Natural killer cell (primary cell): ENCODE measurements around the gene PSMD14. TPM values are rescaled to one million over a fixed set of nuclear protein-coding genes. Genes with fewer than 3 reads are reported as not detected.

Experiments used
- ATAC-seq, 3 donors: fragments of 150-1000 bp in 2 of 3; fragments of 200-7000 bp in 1 of 3; cut with Tn5 transposase; 1 replicate in 1 of 3; 2 replicates in 2 of 3; pipeline ENCODE4 v1.10.0; 2021; ENCODE audit warnings: mild to moderate bottlenecking in 2 of 3, moderate library complexity in 2 of 3
- DNase-seq, 2 donors: peaks; one replicate each; pipeline versions ENCODE4 v3.0.0 to v3.0.0-alpha.2; 2013 to 2021; ENCODE audit warnings: mixed read lengths in 1 of 2
- H3K27ac ChIP-seq: one replicate; pipeline ENCODE4 v1.5.1; 2013; ENCODE audit warnings: mild to moderate bottlenecking, low read length
- H3K27me3 ChIP-seq: one replicate; pipeline ENCODE4 v1.6.1; 2013; ENCODE audit warnings: low read length; ENCODE audit not compliant: control insufficient read depth, insufficient read depth
- H3K36me3 ChIP-seq: one replicate; pipeline ENCODE4 v1.6.1; 2013; ENCODE audit warnings: low read length; ENCODE audit not compliant: control insufficient read depth, insufficient read depth
- H3K4me1 ChIP-seq: one replicate; pipeline ENCODE4 v1.6.1; 2013; ENCODE audit warnings: low read length; ENCODE audit not compliant: control insufficient read depth, insufficient read depth
- H3K4me3 ChIP-seq: one replicate; pipeline ENCODE4 v1.5.1; 2013; ENCODE audit warnings: low read length
- H3K9me3 ChIP-seq: one replicate; pipeline ENCODE4 v1.6.1; 2013; ENCODE audit warnings: low read length; ENCODE audit not compliant: control insufficient read depth, insufficient read depth
- H3K27ac Mint-ChIP-seq, 2 donors: one replicate each; pipeline ENCODE4 v1.8.0; 2022; ENCODE audit warnings: mild to moderate bottlenecking in 2 of 2, mixed read lengths in 2 of 2, moderate library complexity in 1 of 2
- H3K27me3 Mint-ChIP-seq, 2 donors: one replicate each; pipeline ENCODE4 v1.8.0; 2022; ENCODE audit warnings: low read depth in 2 of 2, mixed read lengths in 2 of 2
- H3K36me3 Mint-ChIP-seq: one replicate; pipeline ENCODE4 v1.8.0; 2022; ENCODE audit warnings: mixed read lengths
- H3K4me1 Mint-ChIP-seq, 2 donors: one replicate each; pipeline ENCODE4 v1.8.0; 2022; ENCODE audit warnings: mixed read lengths in 2 of 2
- H3K4me3 Mint-ChIP-seq: one replicate; pipeline ENCODE4 v1.8.0; 2022; ENCODE audit warnings: mild to moderate bottlenecking, moderate library complexity, mixed read lengths
- H3K9me3 Mint-ChIP-seq, 2 donors: one replicate each; pipeline ENCODE4 v1.8.0; 2022; ENCODE audit warnings: mixed read lengths in 2 of 2
- CTCF ChIP-seq: fragments of 200-600 bp; IDR thresholded peaks from one replicate; pipeline ENCODE4 v1.8.0; 2022; ENCODE audit warnings: antibody characterized with exemption
- WGBS: methylation state at CpG from one replicate; pipeline ENCODE4 v1.1.7; 2013; ENCODE audit warnings: missing lambda C conversion rate; ENCODE audit not compliant: insufficient coverage; 5-methylcytosine and 5-hydroxymethylcytosine counted together
- intact Hi-C: fragments of 100-400 bp; cut with micrococcal nuclease; formaldehyde crosslinking; loops from one replicate; pipeline ENCODE4 v1.14.2; 2022
- total RNA-seq, 4 donors: library from RNA; stranded (reverse); fragments of 120-200 nt in 1 of 4; gene quantifications; one replicate each; pipeline versions ENCODE4 v1.2.3 to v1.2.4, GENCODE V29; 2013 to 2022

Gene PSMD14
- total RNA-seq, 3 donors from 2014 or later (not counting 1 experiment from before 2014, with no cell fraction given) = 34.2 to 40.9 (median 36.2) TPM

DNA sequence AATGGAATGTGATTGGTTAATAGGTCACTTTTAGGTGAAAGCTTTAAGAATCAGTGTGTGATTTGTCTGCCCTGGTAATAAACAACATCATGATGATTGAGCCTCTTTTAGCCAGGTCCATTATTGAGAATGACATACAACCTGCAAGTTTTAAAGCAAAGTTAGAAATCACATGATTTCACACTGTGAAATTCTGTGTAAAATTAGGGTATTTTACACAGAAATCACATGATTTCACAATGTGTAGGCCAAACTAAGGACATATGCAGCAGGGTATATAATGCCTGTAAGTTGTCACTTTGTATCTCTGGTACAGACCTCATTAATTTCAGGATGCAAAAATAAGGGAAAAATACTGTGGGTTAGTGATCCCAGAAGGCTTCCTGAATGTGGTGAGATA, 16.7 kb downstream of the PSMD14 start:
- no peaks in the 10 kb centered on the region for H3K4me1 ChIP-seq
- H3K4me3 ChIP-seq = no peak overlapping the region
- H3K27ac ChIP-seq = no peak overlapping the region
- DNase-seq = no peak
- H3K27me3 Mint-ChIP-seq = no peaks in the 10 kb centered on the region
- no peak overlapping the region for H3K4me3 Mint-ChIP-seq
- peaks cover 23% of the 10 kb centered on the region for H3K36me3 ChIP-seq
- H3K27me3 ChIP-seq = no peaks in the 10 kb centered on the region
- intact Hi-C loops = no loop called here
- no peaks in the 10 kb centered on the region for H3K9me3 Mint-ChIP-seq
- TF ChIP-seq CTCF = no peak
- no peaks in the 10 kb centered on the region for H3K9me3 ChIP-seq
- H3K4me1 Mint-ChIP-seq = peaks cover 13 to 18% of the 10 kb centered on the region in 2 donors
- no peak overlapping the region for H3K27ac Mint-ChIP-seq
- no peak for ATAC-seq
- no peaks in the 10 kb centered on the region for H3K36me3 Mint-ChIP-seq

DNA sequence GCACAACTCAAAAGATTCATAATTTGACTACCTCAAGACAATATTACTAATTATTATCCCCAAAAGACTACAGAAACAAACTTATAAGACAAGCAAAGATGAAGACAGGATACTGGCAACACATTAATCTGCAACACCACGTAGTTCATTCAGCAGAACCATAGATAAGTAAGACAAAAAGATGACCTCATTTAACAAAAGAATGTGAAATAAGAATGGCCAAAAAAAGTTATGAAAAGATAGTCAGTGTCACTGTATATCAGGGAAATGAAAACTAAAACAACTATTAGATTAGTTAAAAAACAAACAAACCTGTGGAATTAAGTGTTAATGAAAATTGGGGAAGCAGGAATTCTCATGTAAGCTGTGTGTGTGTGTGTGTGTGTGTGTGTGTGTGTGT, 19.4 kb downstream of the PSMD14 start:
- Histone ChIP-seq H3K4me3 (no peak overlapping the region), H3K27me3 (no peaks in the 10 kb centered on the region), H3K27ac (no peak overlapping the region), H3K4me1 (no peaks in the 10 kb centered on the region), H3K36me3 (peaks cover 12% of the 10 kb centered on the region), H3K9me3 (no peaks in the 10 kb centered on the region)
- Mint-ChIP-seq H3K36me3 (no peaks in the 10 kb centered on the region), H3K4me1 (peaks cover 13 to 18% of the 10 kb centered on the region in 2 donors), H3K27me3 (no peaks in the 10 kb centered on the region), H3K4me3 (no peak overlapping the region), H3K9me3 (no peaks in the 10 kb centered on the region), H3K27ac (no peak overlapping the region)
- DNase-seq (no peak), ATAC-seq (no peak)
- WGBS = 100% methylated on average over 1 of the region's 1 CpG
- TF ChIP-seq CTCF = no peak
- intact Hi-C loops = no loop called here

- Histone ChIP-seq H3K27ac (no peak overlapping the region), H3K36me3 (peaks cover 1% of the 10 kb centered on the region), H3K27me3 (no peaks in the 10 kb centered on the region), H3K9me3 (no peaks in the 10 kb centered on the region), H3K4me1 (no peaks in the 10 kb centered on the region), H3K4me3 (no peak overlapping the region)
- H3K4me3 Mint-ChIP-seq = no peak overlapping the region
- DNase-seq = no peak
- no peaks in the 10 kb centered on the region for H3K36me3 Mint-ChIP-seq
- peaks cover 8 to 9% of the 10 kb centered on the region in 2 donors for H3K4me1 Mint-ChIP-seq
- intact Hi-C loops = no loop called here
- no peak overlapping the region for H3K27ac Mint-ChIP-seq
- H3K27me3 Mint-ChIP-seq = no peaks in the 10 kb centered on the region
- no peak for ATAC-seq
- no peaks in the 10 kb centered on the region for H3K9me3 Mint-ChIP-seq
- TF ChIP-seq CTCF = no peak
These were observed 24.2 kb downstream of the PSMD14 start for GRCh38 chr2:161332371-161332967.

DNA sequence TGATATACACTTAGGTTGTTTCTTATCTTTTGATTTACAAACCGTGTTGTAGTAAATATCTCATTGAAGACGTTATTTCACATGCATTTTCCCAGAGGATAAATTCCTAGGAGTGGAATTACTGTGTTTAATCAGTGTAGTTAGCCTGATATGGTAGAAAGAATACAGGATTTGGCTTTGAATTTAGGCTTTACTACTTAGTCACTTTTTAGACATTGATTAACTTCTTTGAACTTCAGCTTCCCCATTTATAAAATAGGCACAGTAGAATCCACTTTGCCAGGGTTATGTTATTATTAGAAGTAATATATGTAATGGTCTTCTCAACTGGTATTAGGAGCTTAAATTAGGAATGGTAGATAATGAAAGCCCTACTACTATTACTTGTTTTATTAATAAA, 27.4 kb downstream of the PSMD14 start:
- H3K4me1 ChIP-seq = no peaks in the 10 kb centered on the region
- 90% methylated on average over 2 of the region's 2 CpGs for WGBS
- no peak overlapping the region for H3K27ac ChIP-seq
- H3K36me3 Mint-ChIP-seq = no peaks in the 10 kb centered on the region
- H3K27ac Mint-ChIP-seq = no peak overlapping the region
- H3K4me3 Mint-ChIP-seq = no peak overlapping the region
- no peaks in the 10 kb centered on the region for H3K36me3 ChIP-seq
- ATAC-seq = no peak
- no peak overlapping the region for H3K4me3 ChIP-seq
- H3K27me3 Mint-ChIP-seq = no peaks in the 10 kb centered on the region
- TF ChIP-seq CTCF = no peak
- H3K9me3 Mint-ChIP-seq = no peaks in the 10 kb centered on the region
- intact Hi-C loops = no loop called here
- no peaks in the 10 kb centered on the region for H3K27me3 ChIP-seq
- no peaks in the 10 kb centered on the region for H3K9me3 ChIP-seq
- DNase-seq = no peak
- H3K4me1 Mint-ChIP-seq = peaks cover 8 to 21% of the 10 kb centered on the region in 2 donors
